ENCODE data around the gene NCAM1. TPM values are rescaled to one million over a fixed set of nuclear protein-coding genes. Genes with fewer than 3 reads are reported as not detected.

NCAM1 gene
- total RNA-seq, 1 donor from 2014 or later = 33.6 TPM

DNA sequence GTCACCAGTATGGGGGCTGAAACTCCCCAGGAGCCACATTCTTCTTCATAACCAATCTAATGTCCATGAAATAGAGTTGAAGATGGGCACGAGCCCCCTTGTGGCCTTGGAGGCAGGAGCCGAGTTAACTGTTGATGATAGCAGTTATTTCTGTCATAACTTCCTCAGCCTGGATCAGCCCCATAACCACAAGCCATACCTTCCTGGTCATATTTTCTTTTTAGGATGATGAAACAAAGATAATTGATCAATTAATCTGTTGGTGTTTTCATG is 288.2 kb downstream of the NCAM1 start:
- no peaks in the 10 kb centered on the region for H3K27me3 ChIP-seq
- no peak overlapping the region for H3K4me3 ChIP-seq
- DNase-seq (ENCODE audit: extremely low spot score in 2 of 2) = no peak
- H3K36me3 ChIP-seq = no peaks in the 10 kb centered on the region
- TF ChIP-seq POLR2AphosphoS5 (IDR thresholded peaks at IDR 0.05; ENCODE audit: insufficient read depth in 1 of 2, low read depth in 1 of 2) (no peak), POLR2A (IDR thresholded peaks at IDR 0.05) (no peak), CTCF (IDR thresholded peaks at IDR 0.05) (no peak)
- H3K4me1 ChIP-seq = no peaks in the 10 kb centered on the region
- intact Hi-C loops (cut with DNase I) = no loop called here
- H3K27ac ChIP-seq = no peak overlapping the region
- H3K9me3 ChIP-seq = no peaks in the 10 kb centered on the region

GRCh38 chr11:113249786-113250185 is 288.6 kb downstream of the NCAM1 start:
- DNase-seq (ENCODE audit: extremely low spot score in 2 of 2) = no peak
- intact Hi-C loops (cut with DNase I) = no loop called here
- no peaks in the 10 kb centered on the region for H3K36me3 ChIP-seq
- H3K27me3 ChIP-seq = no peaks in the 10 kb centered on the region
- no peak overlapping the region for H3K27ac ChIP-seq
- H3K4me1 ChIP-seq = no peaks in the 10 kb centered on the region
- TF ChIP-seq POLR2A (IDR thresholded peaks at IDR 0.05) = no peak
- TF ChIP-seq POLR2AphosphoS5 (IDR thresholded peaks at IDR 0.05; ENCODE audit: insufficient read depth in 1 of 2, low read depth in 1 of 2) = no peak
- no peak for TF ChIP-seq CTCF (IDR thresholded peaks at IDR 0.05)
- no peak overlapping the region for H3K4me3 ChIP-seq
- H3K9me3 ChIP-seq = no peaks in the 10 kb centered on the region

DNA sequence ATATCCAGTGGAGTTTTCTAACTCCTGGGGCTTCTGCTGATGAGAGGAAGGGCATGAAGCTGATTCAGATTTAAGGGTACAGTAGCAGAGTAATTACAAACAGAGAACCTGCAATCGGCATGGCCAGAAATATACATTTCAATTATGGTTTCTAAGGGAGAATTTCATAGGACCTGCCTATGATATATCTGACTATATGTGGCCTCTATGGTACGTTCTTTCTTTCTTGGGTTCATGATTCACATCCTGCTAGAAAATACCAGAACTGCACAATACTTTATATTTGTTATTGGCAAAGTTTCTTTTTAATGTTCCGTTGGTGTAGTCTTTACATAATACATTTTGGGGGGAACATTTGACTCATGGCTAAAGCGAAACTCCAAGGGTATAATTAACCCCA is 290.1 kb downstream of the NCAM1 start:
- H3K4me3 ChIP-seq = no peak overlapping the region
- no peak for DNase-seq (ENCODE audit: extremely low spot score in 2 of 2)
- no peaks in the 10 kb centered on the region for H3K9me3 ChIP-seq
- H3K36me3 ChIP-seq = no peaks in the 10 kb centered on the region
- no peaks in the 10 kb centered on the region for H3K27me3 ChIP-seq
- intact Hi-C loops (cut with DNase I) = no loop called here
- H3K27ac ChIP-seq = no peak overlapping the region
- TF ChIP-seq POLR2A (IDR thresholded peaks at IDR 0.05) (no peak), POLR2AphosphoS5 (IDR thresholded peaks at IDR 0.05; ENCODE audit: insufficient read depth in 1 of 2, low read depth in 1 of 2) (no peak), CTCF (IDR thresholded peaks at IDR 0.05) (no peak)
- peaks cover 9% of the 10 kb centered on the region for H3K4me1 ChIP-seq

DNA sequence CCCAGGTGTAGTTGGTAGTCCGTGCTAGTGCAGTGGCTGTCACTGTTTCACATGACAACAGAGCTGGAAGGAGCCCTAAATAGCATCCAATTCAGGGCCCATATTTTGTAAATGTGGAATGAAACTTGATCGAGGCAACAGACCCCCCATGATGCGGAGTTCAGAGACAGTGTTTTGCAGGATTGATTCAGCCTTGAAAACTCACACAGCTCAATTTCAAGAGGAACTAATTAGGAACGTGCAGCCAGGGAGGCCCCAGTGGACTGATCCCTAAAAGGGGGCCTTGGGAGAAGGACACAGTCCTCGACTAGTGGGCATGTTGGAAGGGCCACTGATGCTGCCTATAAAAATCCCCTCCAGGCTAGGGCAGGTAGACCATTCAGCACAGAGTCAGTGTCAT is 292.2 kb downstream of the NCAM1 start:
- no peak for DNase-seq (ENCODE audit: extremely low spot score in 2 of 2)
- H3K27me3 ChIP-seq = no peaks in the 10 kb centered on the region
- no peaks in the 10 kb centered on the region for H3K36me3 ChIP-seq
- TF ChIP-seq CTCF (IDR thresholded peaks at IDR 0.05) (no peak), POLR2AphosphoS5 (IDR thresholded peaks at IDR 0.05; ENCODE audit: insufficient read depth in 1 of 2, low read depth in 1 of 2) (no peak), POLR2A (IDR thresholded peaks at IDR 0.05) (no peak)
- intact Hi-C loops (cut with DNase I) = no loop called here
- no peak overlapping the region for H3K27ac ChIP-seq
- H3K4me1 ChIP-seq = peaks cover 12% of the 10 kb centered on the region
- no peaks in the 10 kb centered on the region for H3K9me3 ChIP-seq
- no peak overlapping the region for H3K4me3 ChIP-seq

DNA sequence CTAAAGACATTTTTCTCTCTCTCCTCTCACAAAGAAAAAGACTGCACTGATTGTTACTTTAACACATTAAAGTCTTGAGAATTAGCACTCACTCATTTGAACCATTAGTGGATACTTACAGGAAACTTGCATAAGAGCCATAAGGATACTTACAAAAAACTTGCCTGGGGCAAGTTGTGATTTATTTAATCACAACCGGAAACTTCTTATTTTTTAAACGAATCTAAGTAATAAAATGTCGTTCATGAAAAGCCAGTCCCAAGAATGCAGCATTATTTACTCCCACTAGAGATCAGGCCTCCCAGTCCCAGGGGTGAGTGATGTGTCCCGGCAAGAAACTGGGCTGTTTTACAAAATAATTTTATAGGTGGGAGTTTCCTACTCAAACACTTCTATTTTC is 293.9 kb downstream of the NCAM1 start:
- intact Hi-C loops (cut with DNase I) = no loop called here
- Histone ChIP-seq H3K27ac (peak overlapping the region; percentile 42), H3K27me3 (no peaks in the 10 kb centered on the region), H3K4me3 (no peak overlapping the region), H3K4me1 (peaks cover 12% of the 10 kb centered on the region), H3K36me3 (no peaks in the 10 kb centered on the region), H3K9me3 (no peaks in the 10 kb centered on the region)
- DNase-seq (ENCODE audit: extremely low spot score in 2 of 2) = no peak
- TF ChIP-seq CTCF (IDR thresholded peaks at IDR 0.05) (no peak), POLR2AphosphoS5 (IDR thresholded peaks at IDR 0.05; ENCODE audit: insufficient read depth in 1 of 2, low read depth in 1 of 2) (no peak), POLR2A (IDR thresholded peaks at IDR 0.05) (no peak)

All from vagina (tissue), 2 donors.